K562 (cell line): ENCODE results near the gene TMEM163. TPM values are rescaled to one million over a fixed set of nuclear protein-coding genes. Genes with fewer than 3 reads are reported as not detected.

ENCODE experiments used
- ATAC-seq: fragments of 200-7000 bp; cut with Tn5 transposase; 3 replicates; pipeline ENCODE4 v1.9.1; 2020; ENCODE audit warnings: moderate library complexity
- BruUV-seq: library from RNA; stranded (reverse); fragments of 400-500 nt; replicated peaks from 2 replicates; lab custom pipeline; 2021; lab: Mats Ljungman, UMichigan
- CTCF ChIA-PET: fragments of 300-600 bp; formaldehyde crosslinking; extraction: SDS; loops from one replicate; lab custom pipeline; 2021; ENCODE audit warnings: low intra/inter-chr PET ratio; lab: Yijun Ruan, JAX
- POLR2A ChIA-PET: fragments of 300-600, 350-650 bp; sonication (Branson Sonifier 250); formaldehyde crosslinking; extraction: SDS; loops from one replicate; lab custom pipeline; 2021; ENCODE audit warnings: antibody characterized with exemption, inconsistent platforms; lab: Yijun Ruan, JAX
- DNase-seq, 4 experiments: peaks; one replicate each; pipeline versions ENCODE4 v3.0.0 to v3.0.0-alpha.2; 2011 to 2018; ENCODE audit warnings: low spot score in 3 of 4, mixed read lengths in 3 of 4; ENCODE audit errors: extremely low read depth in 1 of 4
- FAIRE-seq: peaks from 2 replicates; lab custom pipeline; 2011; peaks lifted over from hg19 to GRCh38; lab: Jason Lieb, UNC
- H2AFZ ChIP-seq: 2 replicates; pipeline ENCODE4 v1.6.0; 2011; ENCODE audit warnings: low read depth, low read length, control low read depth, inconsistent platforms
- H3K27ac ChIP-seq: fragments of 200-600 bp; 3 replicates; pipeline ENCODE4 v1.8.0; 2011; ENCODE audit warnings: low read depth, mild to moderate bottlenecking, control low read depth, inconsistent platforms, low read length, moderate library complexity, mixed read lengths; ENCODE audit errors: extremely low read depth
- H3K27me3 ChIP-seq, 2 experiments: fragments of 300-600 bp in 1 of 2; 2 replicates in 1 of 2; 3 replicates in 1 of 2; pipeline versions ENCODE4 v1.6.0 to v1.8.0; 2011; ENCODE audit warnings: inconsistent platforms in 2 of 2, low read length in 2 of 2, mild to moderate bottlenecking in 1 of 2, mixed read lengths in 1 of 2, moderate library complexity in 1 of 2; ENCODE audit not compliant: control insufficient read depth in 2 of 2, insufficient read depth in 2 of 2
- H3K36me3 ChIP-seq: fragments of 300-600 bp; 3 replicates; pipeline ENCODE4 v1.8.0; 2011; ENCODE audit warnings: mild to moderate bottlenecking, low read length, inconsistent platforms; ENCODE audit not compliant: control insufficient read depth, insufficient read depth
- H3K4me1 ChIP-seq, 2 experiments: fragments of 200-600 bp in 1 of 2; replicated peaks in 1 of 2; 2 replicates in 1 of 2; 3 replicates in 1 of 2; pipeline versions ENCODE4 v1.5.1 to v1.8.0; 2011; ENCODE audit warnings: inconsistent platforms in 2 of 2, low read length in 2 of 2, mild to moderate bottlenecking in 1 of 2, mixed read lengths in 1 of 2, moderate library complexity in 1 of 2; ENCODE audit not compliant: control insufficient read depth in 2 of 2, insufficient read depth in 2 of 2
- H3K4me2 ChIP-seq: 2 replicates; pipeline ENCODE4 v1.6.1; 2011; ENCODE audit warnings: low read length, control low read depth, inconsistent platforms, mixed read lengths; ENCODE audit not compliant: insufficient read depth
- H3K4me3 ChIP-seq: fragments of 200-600 bp; sonication (generic), shearing (Covaris generic); 2 replicates; pipeline ENCODE4 v1.5.1; 2016; ENCODE audit warnings: control low read depth, inconsistent platforms
- H3K79me2 ChIP-seq: fragments of 200-600 bp; 3 replicates; pipeline ENCODE4 v1.8.0; 2011; ENCODE audit warnings: low read length, inconsistent platforms; ENCODE audit not compliant: control insufficient read depth, insufficient read depth
- H3K9ac ChIP-seq, 2 experiments: 2 replicates each; pipeline versions ENCODE4 v1.6.0 to v1.6.1; 2011; ENCODE audit warnings: low read depth in 2 of 2, low read length in 2 of 2, control low read depth in 1 of 2, inconsistent platforms in 1 of 2, mild to moderate bottlenecking in 1 of 2, mixed read lengths in 1 of 2; ENCODE audit not compliant: insufficient read depth in 1 of 2
- H3K9me1 ChIP-seq: one replicate; pipeline ENCODE4 v1.6.0; 2011; ENCODE audit warnings: inconsistent platforms, mild to moderate bottlenecking, low read length, moderate library complexity; ENCODE audit not compliant: control insufficient read depth, insufficient read depth
- H3K9me3 ChIP-seq: replicated peaks from 2 replicates; pipeline ENCODE4 v1.5.1; 2011; ENCODE audit warnings: low read depth, low read length, inconsistent platforms; ENCODE audit not compliant: control insufficient read depth, insufficient read depth
- H4K20me1 ChIP-seq: replicated peaks from 2 replicates; pipeline ENCODE4 v1.6.1; 2011; ENCODE audit warnings: low read length, inconsistent platforms, mixed read lengths; ENCODE audit not compliant: control insufficient read depth, insufficient read depth
- BRD4 ChIP-seq: fragments of 200-600 bp; sonication (generic); IDR thresholded peaks from 2 replicates; pipeline ENCODE4 v1.6.1; 2017; ENCODE audit warnings: inconsistent platforms
- E2F8 ChIP-seq: fragments of 450-650 bp; IDR thresholded peaks from 2 replicates; pipeline ENCODE4 v1.7.1; 2018; ENCODE audit warnings: mild to moderate bottlenecking, low read depth; ENCODE audit not compliant: partially characterized antibody
- FOXA3 ChIP-seq, 2 experiments: fragments of 450-650 bp in 1 of 2; sonication (generic) in 1 of 2; formaldehyde crosslinking; IDR thresholded peaks in 1 of 2; conservative IDR thresholded peaks in 1 of 2; 2 replicates each; pipeline versions ENCODE4 v1.4.0 to v1.8.0; 2020 to 2022; ENCODE audit warnings: mild to moderate bottlenecking in 2 of 2, missing genetic modification reagents in 1 of 2
- KDM1A ChIP-seq, 2 experiments: fragments of 450-650 bp; IDR thresholded peaks; 2 replicates each; pipeline ENCODE4 v1.6.1; 2016; ENCODE audit warnings: mild to moderate bottlenecking in 2 of 2
- PCBP1 ChIP-seq: fragments of 200-400 bp; formaldehyde crosslinking; IDR thresholded peaks from 2 replicates; pipeline ENCODE4 v1.6.1; 2018; ENCODE audit warnings: mild to moderate bottlenecking, low read depth, low read length; ENCODE audit not compliant: poor library complexity, severe bottlenecking
- ZNF175 ChIP-seq: fragments of 200-800 bp; sonication (Bioruptor generic); IDR thresholded peaks from 2 replicates; pipeline ENCODE4 v1.6.1; 2016; ENCODE audit warnings: low read depth, mild to moderate bottlenecking, missing genetic modification characterization, missing compliant biosample characterization
- ZNF512 ChIP-seq: IDR thresholded peaks from 2 replicates; pipeline ENCODE4 v1.6.1; 2016; ENCODE audit warnings: missing genetic modification characterization, missing compliant biosample characterization
- ZNF655 ChIP-seq: fragments of 250-450 bp; sonication (Bioruptor Pico); IDR thresholded peaks from 2 replicates; pipeline ENCODE4 v1.5.0; 2021
- WGBS: fragments of 100-300 bp; shearing (Covaris generic); methylation state at CpG from one replicate; pipeline ENCODE4 v1.1.6; 2016; ENCODE audit warnings: low coverage, mixed read lengths; ENCODE audit not compliant: insufficient coverage; ENCODE audit errors: missing lambda C conversion rate; 5-methylcytosine and 5-hydroxymethylcytosine counted together
- in situ Hi-C: fragments of 300-500 bp; cut with MboI; formaldehyde crosslinking; loops from 4 replicates; pipeline ENCODE4 v1.15.0; 2018; ENCODE audit warnings: inconsistent platforms, mixed read lengths
- intact Hi-C: fragments of 100-400 bp; cut with micrococcal nuclease; formaldehyde crosslinking; loops from 2 replicates; pipeline ENCODE4 v1.14.2; 2022
- polyA plus RNA-seq, 8 experiments: library from polyadenylated mRNA; depleted of rRNA in 4 of 8; stranded (reverse) in 5 of 8; unstranded in 3 of 8; fragments of >200 nt; fragmentation: Nextera tagmentation in 2 of 8; fragmentation: Illumina TruSeq in 1 of 8; extraction: Ambion mirVana in 2 of 8; extraction: Trizol in 1 of 8; gene quantifications; 2 replicates each; pipeline versions ENCODE4 v1.2.1 to v1.2.3, GENCODE V29; 2011 to 2014; ENCODE audit warnings: inconsistent platforms in 1 of 8, missing spikeins in 1 of 8
- total RNA-seq, 7 experiments: library from RNA; depleted of rRNA in 6 of 7; stranded (reverse); fragments of >200 nt in 6 of 7; fragmentation: Illumina TruSeq in 2 of 7; extraction: Trizol in 2 of 7; gene quantifications; 2 replicates each; pipeline versions ENCODE4 v1.2.1 to v1.2.3, GENCODE V29; 2011 to 2021; ENCODE audit warnings: low replicate concordance in 1 of 7

Gene TMEM163
- total and polyA plus RNA-seq, 9 of the 15 experiments (the other 6 are each of a cell fraction or from before 2014, with no cell fraction given), result 0.04 to 0.68 (median 0.16) TPM; not detected in 3

GRCh38 chr2:134433469-134433868 lies 285.3 kb downstream of the TMEM163 start:
- H2AFZ ChIP-seq, result no peak overlapping the region
- BruUV-seq, result no TSS peak
- no peaks in the 10 kb centered on the region for H3K9me1 ChIP-seq
- DNase-seq (no peak), FAIRE-seq (no peak), ATAC-seq (no peak)
- in situ Hi-C loops (no loop called here), intact Hi-C loops (no loop called here)
- H3K36me3 ChIP-seq, result peaks cover 2% of the 10 kb centered on the region; the same call in 1 of the 3 replicates
- H3K4me3 ChIP-seq, result no peak overlapping the region
- no peaks in the 10 kb centered on the region for H3K4me1 ChIP-seq
- no peak overlapping the region for H3K4me2 ChIP-seq
- no peak overlapping the region for H3K27ac ChIP-seq
- H3K27me3 ChIP-seq, result no peaks in the 10 kb centered on the region
- POLR2A ChIA-PET, result no interaction called here
- H3K9me3 ChIP-seq, result no peaks in the 10 kb centered on the region
- no peaks in the 10 kb centered on the region for H3K79me2 ChIP-seq
- 73% methylated on average over 7 of the region's 7 CpGs for WGBS
- H3K9ac ChIP-seq, result no peak overlapping the region
- TF ChIP-seq ZNF175 (no peak), BRD4 (no peak), PCBP1 (no peak), FOXA3 (CRISPR knock-in tag; conservative IDR thresholded peaks at IDR 0.05 in 1 of 2, IDR thresholded peaks at IDR 0.05 in 1 of 2) (no peak), KDM1A (IDR thresholded peaks at IDR 0.05) (no peak)
- TF ChIP-seq, all 486 proteins: peak for 0
- CTCF ChIA-PET, result no interaction called here
- H4K20me1 ChIP-seq, result no peaks in the 10 kb centered on the region; the same call in 1 of the 2 replicates

GRCh38 chr2:134432435-134432883 lies 286.3 kb downstream of the TMEM163 start:
- DNase-seq (no peak), FAIRE-seq (no peak), ATAC-seq (no peak)
- Histone ChIP-seq H3K79me2 (no peaks in the 10 kb centered on the region), H3K4me3 (no peak overlapping the region), H3K27ac (no peak overlapping the region), H3K4me2 (no peak overlapping the region), H3K36me3 (peaks cover 6% of the 10 kb centered on the region; the same call in 2 of the 3 replicates), H2AFZ (no peak overlapping the region), H4K20me1 (no peaks in the 10 kb centered on the region), H3K27me3 (no peaks in the 10 kb centered on the region), H3K9ac (no peak overlapping the region), H3K9me3 (no peaks in the 10 kb centered on the region), H3K4me1 (no peaks in the 10 kb centered on the region), H3K9me1 (no peaks in the 10 kb centered on the region)
- intact Hi-C loops (no loop called here), in situ Hi-C loops (no loop called here)
- CTCF ChIA-PET, result no interaction called here
- no TSS peak for BruUV-seq
- 84% methylated on average over 3 of the region's 3 CpGs for WGBS
- POLR2A ChIA-PET, result interaction anchor here (0.6 to 0.8 kb wide), 3 partner anchors 14 to 309 kb away, joined by 3 to 4 read pairs (median 3); no protein-coding TSS in a partner anchor
- no peak for TF ChIP-seq ZNF512
- no peak for TF ChIP-seq ZNF655 (CRISPR knock-in tag)
- no peak for TF ChIP-seq E2F8
